ENCODE results near the gene VAV2.

VAV2 gene

DNA sequence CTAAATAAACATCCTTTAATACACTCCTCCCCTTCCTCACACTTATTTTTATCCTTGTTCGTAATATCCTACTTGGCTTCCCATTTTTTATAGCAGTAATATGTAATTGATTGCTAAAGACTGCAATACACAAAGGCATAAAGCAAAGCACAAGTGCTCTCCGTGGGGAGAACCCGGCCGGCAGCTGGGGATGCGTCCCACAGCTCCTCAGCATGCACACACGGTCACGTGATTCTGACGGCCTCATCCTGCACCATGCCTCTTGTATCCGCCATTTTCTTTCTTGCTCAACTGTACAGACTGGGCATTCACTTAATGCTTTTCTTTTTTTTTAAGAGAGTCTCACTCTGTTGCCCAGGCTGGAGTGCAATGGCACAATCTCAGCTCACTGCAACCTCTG lies 36.0 kb upstream of the VAV2 start:
- DNase-seq (ENCODE audit: low spot score), result no peak

DNA sequence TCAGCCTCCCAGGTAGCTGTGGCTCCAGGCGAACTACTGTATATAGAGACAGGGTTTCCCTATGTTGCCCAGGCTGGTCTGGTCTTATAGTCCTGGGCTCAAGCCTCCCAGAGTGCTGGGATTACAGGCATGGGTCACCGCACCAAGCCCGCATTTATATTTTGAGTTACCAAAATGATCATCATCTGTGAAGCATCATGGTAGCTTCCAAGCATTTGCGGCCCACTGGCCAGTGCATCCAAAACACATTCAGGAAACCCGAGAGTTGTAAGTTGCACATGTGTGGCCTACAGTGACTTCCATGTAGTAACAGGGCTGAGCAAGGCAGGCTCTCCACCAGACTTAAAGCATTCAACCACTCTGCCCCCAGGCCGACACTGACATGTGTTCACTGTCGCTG lies 35.4 kb upstream of the VAV2 start:
- DNase-seq (ENCODE audit: low spot score), result no peak

DNA sequence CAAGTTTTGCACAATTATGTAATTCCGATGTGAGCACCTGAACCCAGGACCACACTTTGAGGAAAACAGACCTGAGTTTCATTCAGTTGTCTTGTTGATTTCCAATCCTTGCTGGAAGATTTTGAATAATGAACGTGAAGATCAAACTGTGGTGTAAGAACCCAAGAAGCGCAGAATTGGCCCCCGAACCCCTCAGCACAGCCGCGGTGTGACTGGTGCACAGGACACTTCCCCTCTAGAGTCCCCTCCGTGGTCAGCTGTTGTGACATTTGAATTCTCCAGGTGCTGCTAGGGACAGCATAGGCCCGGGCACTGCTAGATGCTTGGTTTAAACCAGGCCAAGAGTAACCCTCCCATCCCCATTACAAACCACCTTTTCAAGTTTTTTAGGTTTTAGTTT lies 34.9 kb upstream of the VAV2 start:
- no peak for DNase-seq (ENCODE audit: low spot score)

DNA sequence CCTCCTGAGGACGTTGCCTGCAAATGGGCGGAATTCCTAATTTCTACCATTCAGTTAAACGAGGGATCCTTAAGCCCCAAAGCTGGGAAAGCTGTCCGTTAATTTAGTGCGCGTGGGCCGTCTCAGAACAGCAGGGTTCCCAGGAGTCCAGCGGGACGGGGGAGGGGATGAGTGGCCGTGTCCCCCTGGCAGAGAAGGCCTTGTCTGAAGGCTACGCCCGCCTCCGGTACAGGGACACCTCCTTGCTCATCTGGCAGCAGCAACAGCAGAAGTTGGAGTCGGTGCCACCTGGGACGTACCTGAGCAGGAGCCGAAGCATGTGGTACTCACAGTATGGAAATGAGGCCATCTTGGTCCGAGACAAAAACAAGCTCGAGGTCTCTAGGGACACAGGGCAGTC lies 34.5 kb upstream of the VAV2 start:
- DNase-seq (ENCODE audit: low spot score), result no peak

DNA sequence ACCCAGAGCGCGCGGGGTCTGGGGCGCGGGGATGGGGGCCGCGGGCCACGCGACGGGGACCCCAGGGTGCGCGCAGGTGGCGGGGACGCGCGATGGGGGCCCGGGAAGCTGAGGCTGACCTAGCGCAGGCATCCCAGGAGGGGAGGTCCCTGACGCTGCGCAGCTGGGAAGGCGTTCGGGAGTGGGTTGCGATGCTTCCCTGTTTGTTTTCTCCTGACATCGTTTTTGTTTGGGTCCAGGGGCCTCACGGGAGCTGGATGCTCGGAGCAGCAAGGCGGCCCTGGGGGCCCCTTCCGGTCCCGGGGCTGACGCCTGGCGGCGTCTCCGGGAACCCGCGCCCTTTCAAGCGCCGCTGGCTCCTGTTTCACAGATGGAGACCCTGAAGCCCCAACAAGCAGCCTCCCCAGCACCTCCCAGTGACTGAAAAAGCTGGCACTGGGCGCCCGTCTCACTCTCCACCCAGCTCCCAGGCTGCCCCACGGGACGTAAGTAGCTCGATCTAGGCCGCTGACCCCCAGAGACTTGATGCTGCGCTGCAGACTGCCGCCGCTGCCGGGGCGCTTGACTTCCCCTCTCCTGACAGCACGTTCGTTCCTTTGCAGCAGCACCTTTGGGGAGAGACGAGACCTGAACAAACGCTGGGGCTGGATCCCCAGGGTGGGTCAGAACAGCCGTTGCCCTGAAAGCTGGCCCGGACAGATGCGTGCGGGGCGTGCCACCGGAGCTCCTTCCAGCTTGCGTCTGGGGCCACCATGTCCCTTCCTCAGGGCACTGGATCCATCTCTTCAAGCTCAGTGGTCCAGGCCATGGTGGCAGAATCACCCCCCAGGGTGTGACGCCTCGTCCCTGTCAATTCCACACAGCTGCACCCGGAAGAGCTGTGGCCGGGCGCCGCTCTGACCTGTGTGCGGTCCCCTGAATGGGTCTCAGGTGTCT lies 33.8 kb upstream of the VAV2 start:
- peak; percentile 65 for DNase-seq (ENCODE audit: low spot score)

DNA sequence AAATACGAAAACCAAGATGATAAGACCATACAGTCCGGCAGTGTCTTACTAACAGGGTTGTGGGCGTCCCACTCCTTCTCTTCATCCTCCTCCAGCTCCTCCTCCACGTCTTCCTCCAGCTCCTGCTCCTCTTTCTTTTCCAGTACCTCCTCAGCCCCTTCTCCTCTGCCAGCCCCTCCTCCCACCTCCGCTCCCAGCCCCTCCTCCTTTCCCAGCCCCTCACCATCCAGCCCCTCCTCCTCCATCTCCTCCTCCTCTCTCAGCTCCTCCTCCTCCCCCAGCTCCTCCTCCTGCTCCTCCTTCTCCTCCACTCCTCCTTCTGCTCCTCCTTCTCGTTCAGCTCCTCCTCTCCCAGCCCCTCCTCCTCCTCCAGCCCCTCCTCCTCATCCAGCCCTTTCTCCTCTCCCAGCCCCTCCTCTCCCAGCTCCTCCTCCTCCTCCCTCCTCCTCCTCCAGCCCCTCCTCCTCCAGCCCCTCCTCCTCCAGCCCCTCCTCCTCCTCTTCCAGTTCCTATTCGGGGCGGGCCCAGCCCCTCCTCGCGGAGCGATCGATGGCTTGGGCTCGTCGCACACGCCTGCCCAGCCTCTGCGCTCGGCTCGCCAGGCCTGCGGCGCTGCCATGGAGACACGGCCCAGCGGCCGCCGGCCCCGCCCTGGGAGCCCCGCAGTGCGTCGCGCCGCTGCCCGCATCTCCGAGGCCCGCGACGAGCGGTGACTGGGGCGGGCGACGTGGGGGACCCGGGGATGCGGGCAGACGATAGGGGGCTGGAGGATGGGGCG lies 32.9 kb upstream of the VAV2 start, which contains the start of gene BRD3OS:
TSS of gene BRD3OS (plus strand) at position 654 of the 778 bp plus-strand sequence. CDS start 1,267 bp downstream, outside the sequence.
- peak; percentile 96 for DNase-seq (ENCODE audit: low spot score)

DNA sequence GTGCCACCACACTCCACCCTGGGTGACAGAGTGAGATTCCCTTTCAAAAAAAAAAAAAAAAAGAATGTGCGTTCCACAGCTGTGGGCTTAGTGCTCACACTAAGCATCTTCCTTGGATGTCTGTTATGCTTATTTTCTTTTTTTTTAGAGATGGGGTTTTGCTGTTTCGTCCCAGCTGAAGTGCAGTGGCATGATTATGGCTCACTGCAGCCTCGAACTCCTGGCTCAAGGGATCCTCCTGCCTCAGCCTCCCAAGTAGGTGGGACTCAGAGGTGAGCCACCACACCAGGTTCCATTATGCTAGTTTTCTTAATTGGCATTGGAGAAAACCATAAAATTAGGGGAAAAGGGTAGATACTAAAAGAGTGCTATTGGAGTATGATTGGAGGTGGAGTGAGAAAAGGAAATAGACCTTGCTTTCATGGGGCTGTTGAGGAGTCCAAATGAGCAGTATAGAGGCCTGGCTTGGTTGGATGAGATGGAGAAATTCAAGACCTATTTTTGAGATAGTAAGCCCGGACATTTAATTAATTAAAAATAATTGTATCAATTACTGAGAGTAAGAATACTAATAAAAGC lies 32.2 kb upstream of the VAV2 start:
- DNase-seq (ENCODE audit: low spot score), result no peak

DNA sequence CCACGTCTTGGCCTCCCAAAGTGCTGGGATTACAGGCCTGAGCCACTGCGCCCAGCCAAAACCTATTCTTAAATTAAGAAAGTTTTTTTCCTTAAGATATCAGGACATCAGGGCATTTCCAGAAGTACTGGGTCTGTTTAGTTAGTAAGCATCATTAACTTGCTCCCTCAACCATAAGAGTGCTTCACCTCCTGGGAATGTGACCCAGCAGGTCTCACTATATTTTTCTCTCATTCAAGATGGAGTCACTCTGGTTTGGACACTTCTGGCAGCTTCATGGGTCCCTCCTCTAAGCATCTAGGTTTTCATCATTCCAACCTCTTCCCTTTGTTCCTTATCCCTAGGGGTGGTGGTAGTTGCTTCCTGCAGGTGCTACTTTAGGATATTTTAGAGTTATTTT lies 22.8 kb upstream of the VAV2 start:
- no peak for DNase-seq (ENCODE audit: low spot score)

DNA sequence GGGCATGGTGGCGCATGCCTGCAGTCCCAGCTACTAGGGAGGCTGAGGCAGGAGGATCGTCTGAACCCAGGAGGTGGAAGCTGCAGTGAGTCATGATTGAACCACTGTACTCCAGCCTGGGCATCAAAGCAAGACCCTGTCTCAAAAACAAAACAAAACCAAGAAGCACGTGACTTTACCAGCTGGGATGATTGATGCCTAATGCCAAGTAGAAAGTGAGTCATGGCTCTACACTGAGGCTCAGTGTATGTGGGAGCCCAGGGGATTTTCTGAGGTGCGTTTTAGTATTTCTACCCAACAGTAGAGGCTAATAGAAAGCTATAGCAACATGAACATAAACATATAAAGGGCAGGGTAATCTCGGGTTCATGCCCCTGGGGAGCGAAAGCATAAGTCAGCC lies 19.3 kb upstream of the VAV2 start:
- DNase-seq (ENCODE audit: low spot score), result no peak

DNA sequence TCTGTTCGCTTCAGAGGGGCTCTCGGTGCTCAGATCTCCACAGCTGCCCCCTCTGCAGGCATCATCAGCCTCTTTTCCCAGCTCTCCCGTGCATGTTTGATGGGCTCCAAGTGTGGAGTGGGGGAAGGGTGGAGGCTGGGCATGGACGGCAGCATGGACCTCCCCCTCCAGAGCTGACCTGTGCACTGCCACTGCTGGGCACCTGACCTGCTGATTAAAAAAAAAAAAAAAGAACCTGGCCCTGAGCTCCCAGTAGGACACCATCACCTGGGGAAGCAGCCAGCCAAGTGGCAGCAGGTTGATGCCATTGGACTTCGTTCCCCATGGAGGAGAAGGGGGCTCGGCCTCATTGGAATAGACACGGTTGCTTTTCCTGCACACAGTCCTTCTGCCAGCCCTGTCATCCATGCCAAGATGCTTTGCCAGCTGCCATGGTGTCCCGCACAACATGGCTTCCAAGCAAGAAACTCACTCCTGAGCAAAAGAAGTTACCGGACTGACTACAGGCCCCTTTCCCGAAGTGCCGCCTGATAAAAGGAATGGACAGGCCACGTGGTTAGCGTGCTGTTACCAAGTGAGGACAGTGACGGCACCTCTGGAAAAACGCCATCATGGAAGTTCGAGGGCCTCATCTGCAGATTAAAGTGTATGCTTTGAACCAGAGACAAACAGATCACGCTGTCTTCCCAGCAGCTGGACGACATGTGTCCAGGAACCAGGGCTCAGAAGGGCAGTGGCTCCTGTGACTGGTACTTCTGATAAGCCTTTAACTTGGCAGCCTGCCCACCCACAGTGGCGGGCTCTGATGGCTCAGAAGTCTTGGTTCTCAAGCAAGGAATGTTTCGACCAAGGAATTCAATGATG lies 18.4 kb upstream of the VAV2 start:
- no peak for DNase-seq (ENCODE audit: low spot score)

DNA sequence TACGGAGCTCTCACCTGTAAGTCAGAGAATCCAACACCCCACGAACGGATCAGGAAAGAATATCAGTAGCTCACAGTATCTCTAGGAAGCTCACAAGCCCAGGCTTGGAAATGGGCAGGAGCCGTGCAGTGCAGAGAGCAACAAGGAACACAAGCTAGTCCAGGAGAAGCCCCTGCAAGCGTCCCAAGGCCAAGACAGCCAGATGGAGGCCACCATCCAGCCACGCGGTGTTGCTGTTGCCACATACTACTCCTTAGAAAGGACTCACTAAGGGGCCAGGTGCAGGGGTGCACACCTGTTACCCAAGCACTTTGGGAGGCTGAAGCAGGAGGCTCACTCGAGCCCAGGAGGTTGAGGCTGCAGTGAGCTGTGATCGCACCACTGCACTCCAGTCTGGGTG lies 15.4 kb upstream of the VAV2 start:
- no peak for DNase-seq (ENCODE audit: low spot score)

DNA sequence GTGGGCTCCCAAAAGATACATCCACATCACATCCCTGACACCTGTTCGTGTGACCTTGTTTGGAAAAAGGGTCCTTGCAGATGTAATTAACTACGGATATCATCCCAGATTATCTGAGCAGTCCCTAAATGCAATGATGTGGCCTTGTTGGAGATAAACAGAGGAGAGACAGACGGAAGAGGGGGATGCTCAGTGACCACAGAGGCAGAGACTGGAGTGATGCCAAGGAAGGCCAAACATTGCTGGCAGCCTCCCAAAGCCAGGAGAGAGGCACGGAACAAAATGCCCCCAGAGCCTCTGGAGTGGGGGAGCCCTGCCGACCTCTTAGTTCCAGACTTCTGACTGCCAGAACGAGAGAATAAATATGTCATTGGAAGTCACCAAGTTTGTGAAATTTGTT lies 15.0 kb upstream of the VAV2 start:
- no peak for DNase-seq (ENCODE audit: low spot score)

DNA sequence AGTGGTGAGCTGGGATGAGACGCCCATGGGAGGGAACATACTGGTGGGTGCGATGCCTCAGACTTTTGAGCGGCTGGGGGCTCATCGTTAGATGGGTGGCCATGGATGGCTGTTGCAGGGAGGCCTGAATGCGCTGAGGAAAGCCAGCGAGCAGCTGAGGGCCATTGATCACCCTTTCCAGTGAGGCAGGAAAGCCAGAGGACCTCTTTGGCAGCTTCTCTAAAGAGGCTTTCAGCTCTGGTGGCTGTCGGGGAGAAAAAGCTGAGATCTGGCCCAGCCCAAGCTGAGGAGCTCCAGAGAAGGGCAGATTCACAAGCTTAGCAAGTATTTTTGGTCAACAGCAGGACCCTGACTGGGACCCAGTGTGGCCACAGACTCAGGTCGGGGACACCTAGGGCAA lies 13.3 kb upstream of the VAV2 start:
- no peak for DNase-seq (ENCODE audit: low spot score)

DNA sequence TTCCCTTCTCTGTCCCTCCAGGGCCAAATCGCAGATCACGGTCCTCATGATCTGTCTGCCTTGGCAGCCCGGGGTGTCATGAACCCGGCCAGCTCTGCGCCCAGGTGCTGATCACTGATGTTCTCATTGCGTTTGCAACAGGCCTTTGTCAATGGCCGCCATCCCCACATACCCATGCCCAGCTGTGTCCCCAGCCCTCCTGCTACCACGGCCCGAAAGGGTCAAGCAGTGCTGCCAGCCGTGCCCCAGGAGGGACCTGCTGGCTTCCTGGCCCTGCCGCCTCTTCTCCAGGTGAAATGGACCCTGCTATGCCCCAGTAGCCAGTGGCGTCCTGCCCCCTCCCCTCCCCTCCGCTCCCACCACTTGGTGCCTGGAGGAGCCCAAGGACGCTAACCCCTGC lies 12.8 kb upstream of the VAV2 start:
- DNase-seq (ENCODE audit: low spot score), result no peak

DNA sequence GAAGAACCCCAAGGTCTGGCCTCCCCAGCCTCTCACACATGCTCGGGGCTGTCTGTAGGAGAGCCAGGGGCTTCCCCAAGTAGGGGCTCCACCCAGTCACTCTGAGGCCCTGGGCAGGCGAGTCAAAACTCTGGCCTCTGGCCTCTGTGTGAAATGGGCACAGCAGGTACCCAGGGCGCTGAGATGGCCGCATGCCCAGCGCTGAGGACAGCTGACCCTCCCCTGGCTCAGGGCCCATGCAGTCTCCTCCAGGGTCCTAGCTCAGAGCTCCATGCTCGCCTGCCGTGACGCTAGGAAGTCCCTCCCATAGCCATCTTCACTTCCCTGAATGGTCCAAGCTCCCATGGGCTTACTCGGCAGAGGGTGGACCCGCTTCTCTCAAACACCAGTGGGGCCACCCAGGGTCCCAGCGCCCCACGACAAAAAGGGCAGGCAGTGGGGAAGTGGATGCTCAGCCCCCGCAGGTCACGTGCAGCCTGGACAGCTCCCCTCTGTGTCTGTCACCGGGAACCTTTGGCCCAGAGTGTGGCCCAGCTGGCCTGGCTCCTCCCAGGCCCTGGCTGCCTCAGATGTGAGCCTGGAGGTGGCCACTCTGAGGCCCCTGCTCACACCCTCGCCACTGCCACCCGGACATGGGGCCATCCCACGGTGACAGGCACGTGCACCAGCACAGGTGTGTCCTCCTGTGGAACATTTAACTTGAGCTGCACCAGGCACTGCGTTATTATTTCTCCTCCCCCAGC lies 12.2 kb upstream of the VAV2 start:
- no peak for DNase-seq (ENCODE audit: low spot score)

DNA sequence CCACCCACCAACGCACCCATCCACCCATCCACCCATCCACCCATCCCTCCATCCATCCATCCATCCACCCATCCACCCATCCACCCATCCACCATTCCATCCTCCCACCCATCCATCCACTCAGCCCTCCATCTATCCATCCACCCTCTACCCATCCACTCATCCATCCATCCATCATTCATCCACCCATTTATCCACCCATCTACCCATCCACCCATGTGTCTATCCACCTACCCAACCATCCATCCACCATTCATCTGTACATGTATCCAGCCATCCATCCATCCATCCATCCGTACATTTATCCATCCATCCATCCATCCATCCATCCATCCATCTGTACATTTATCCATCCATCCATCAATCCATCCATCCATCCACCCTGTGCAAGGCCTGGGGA lies 11.1 kb upstream of the VAV2 start:
- no peak for DNase-seq (ENCODE audit: low spot score)

DNA sequence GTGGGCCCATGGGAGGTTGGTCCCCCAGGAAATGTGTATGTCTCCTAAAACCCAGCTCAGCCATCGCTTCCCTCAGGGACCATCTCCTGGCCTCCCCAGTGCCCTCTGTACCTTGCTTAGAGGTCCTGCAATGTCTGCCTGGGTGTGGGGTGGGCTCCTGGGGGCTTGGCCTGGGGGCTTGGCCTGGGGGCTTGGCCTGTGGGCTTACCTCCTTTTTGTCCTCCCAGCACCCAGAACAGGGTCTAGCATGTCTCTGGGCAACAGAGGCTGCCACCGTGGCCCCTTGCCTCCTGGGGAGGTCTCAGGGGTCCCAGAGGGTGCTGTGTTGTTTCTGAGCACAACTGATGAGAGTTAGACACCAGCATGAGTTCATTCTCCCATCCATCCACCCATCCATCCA lies 10.7 kb upstream of the VAV2 start:
- no peak for DNase-seq (ENCODE audit: low spot score)

DNA sequence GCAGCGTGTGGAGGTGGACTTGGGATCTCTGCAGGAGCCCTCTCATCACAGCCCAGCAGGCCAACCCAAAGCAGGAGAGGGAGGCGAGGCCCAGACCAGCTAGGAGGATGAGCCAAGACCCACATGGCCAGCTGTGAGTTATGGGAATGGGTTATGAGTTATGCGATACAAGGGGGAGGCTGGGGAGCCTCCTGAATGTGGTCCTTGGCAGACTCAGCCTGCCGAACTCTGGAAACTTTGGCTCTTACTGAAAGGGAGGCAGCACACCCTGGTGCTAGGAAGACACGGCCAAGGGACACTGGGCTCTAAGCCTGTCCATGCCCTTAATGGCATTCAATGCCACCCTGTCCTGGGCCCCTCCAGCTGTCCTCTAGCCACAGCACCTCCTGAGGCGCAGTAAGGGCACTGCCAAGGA lies 7.7 kb upstream of the VAV2 start:
- no peak for DNase-seq (ENCODE audit: low spot score)

DNA sequence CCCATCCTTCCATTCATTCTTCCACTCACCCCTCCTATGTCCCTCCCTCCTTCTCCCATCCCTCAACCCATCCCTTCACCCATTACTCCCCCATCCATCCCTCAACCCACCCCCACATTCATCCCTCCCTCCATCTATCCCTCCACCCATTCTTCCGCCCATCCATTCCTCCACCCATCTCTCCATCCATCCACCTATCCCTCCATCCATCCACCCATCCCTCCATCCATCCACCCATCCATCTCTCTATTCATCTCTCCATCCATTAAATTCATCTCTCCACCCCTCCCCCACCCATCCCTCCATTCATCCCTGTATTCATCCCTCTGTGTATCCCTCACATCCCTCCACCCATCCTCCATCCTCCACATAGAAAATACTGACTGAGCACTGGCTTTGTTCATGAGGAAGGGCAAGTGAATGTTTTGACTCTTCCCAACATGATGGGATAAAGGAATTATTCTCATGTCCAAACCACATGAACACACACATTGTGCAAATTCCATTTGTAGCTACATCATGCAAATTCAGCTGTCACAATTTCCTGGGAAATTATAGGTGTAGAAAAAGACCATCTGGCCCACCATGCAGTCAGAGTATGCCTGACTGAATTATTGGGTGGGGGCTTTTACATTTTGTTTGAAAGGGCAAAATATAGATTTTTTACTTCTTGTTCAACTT lies 6.9 kb upstream of the VAV2 start:
- DNase-seq (ENCODE audit: low spot score), result peak; percentile 53

DNA sequence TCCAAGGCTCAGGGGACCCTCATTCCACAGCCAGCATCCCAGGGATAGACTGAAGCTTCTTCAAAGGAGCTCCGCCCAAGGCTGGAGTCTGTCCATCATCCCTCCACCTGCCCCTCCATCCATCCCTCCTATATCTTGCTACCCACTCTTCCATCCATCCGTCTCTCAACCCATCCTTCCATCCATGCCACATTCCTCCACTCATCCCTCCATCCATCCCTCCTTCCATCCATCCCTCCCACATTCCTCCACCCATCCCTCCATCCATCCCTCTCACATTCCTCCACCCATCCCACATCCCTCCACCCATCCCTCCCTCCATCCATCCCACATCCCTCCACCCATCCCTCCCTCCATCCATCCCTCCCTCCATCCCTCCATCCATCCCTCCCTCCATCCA lies 5.5 kb upstream of the VAV2 start:
- no peak for DNase-seq (ENCODE audit: low spot score)

Measured in hepatic stellate cell (primary cell).